ENCODE results near the gene SLC2A9. TPM values are rescaled to one million over a fixed set of nuclear protein-coding genes. Genes with fewer than 3 reads are reported as not detected.

SLC2A9 gene
- total and polyA plus RNA-seq, 8 donors: 1.2 to 5.7 (median 2.4) TPM

- no peak overlapping the region for H3K27ac ChIP-seq
- no peak for ATAC-seq
- no peaks in the 10 kb centered on the region for H3K27me3 ChIP-seq
- TF ChIP-seq, protein P1, sequence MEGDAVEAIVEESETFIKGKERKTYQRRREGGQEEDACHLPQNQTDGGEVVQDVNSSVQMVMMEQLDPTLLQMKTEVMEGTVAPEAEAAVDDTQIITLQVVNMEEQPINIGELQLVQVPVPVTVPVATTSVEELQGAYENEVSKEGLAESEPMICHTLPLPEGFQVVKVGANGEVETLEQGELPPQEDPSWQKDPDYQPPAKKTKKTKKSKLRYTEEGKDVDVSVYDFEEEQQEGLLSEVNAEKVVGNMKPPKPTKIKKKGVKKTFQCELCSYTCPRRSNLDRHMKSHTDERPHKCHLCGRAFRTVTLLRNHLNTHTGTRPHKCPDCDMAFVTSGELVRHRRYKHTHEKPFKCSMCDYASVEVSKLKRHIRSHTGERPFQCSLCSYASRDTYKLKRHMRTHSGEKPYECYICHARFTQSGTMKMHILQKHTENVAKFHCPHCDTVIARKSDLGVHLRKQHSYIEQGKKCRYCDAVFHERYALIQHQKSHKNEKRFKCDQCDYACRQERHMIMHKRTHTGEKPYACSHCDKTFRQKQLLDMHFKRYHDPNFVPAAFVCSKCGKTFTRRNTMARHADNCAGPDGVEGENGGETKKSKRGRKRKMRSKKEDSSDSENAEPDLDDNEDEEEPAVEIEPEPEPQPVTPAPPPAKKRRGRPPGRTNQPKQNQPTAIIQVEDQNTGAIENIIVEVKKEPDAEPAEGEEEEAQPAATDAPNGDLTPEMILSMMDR (IDR thresholded peaks at IDR 0.05): no peak
- WGBS, 2 donors: 74 to 84% methylated on average over 11 of the region's 11 CpGs
- H3K4me1 ChIP-seq: peaks cover 0 to 4% (median 0%) of the 10 kb centered on the region in 3 donors
- no peaks in the 10 kb centered on the region for H3K9me3 ChIP-seq
- H3K36me3 ChIP-seq: no peaks in the 10 kb centered on the region
- intact Hi-C loops (cut with DNase I): no loop called here
- no peak for FAIRE-seq
- no peak for DNase-seq
- H3K4me3 ChIP-seq: no peak overlapping the region
Observed at GRCh38 chr4:10051517-10052135, 30.3 kb upstream of the SLC2A9 start.

GRCh38 chr4:10050721-10051120, 29.4 kb upstream of the SLC2A9 start:
- FAIRE-seq (no peak), ATAC-seq (no peak), DNase-seq (no peak)
- Histone ChIP-seq H3K27ac (peak overlapping the region in 2 of 4 donors; percentile 30 to 41), H3K27me3 (no peaks in the 10 kb centered on the region), H3K4me3 (no peak overlapping the region), H3K36me3 (no peaks in the 10 kb centered on the region), H3K9me3 (no peaks in the 10 kb centered on the region), H3K4me1 (peaks cover 0 to 4% (median 0%) of the 10 kb centered on the region in 3 donors)
- TF ChIP-seq, protein P1 (IDR thresholded peaks at IDR 0.05): no peak
- 54 to 66% methylated on average over 5 of the region's 5 CpGs for WGBS, 2 donors
- intact Hi-C loops (cut with DNase I): no loop called here

- TF ChIP-seq, protein P1 (IDR thresholded peaks at IDR 0.05): no peak
- ATAC-seq: peak; percentile 35 to 78 (median 65)
- Histone ChIP-seq H3K9me3 (no peaks in the 10 kb centered on the region), H3K27ac (peak overlapping the region in 2 of 4 donors; percentile 39 to 41), H3K27me3 (no peaks in the 10 kb centered on the region), H3K4me1 (peaks cover 0 to 4% (median 0%) of the 10 kb centered on the region in 3 donors), H3K36me3 (no peaks in the 10 kb centered on the region), H3K4me3 (no peak overlapping the region)
- intact Hi-C loops (cut with DNase I): no loop called here
- 48 to 50% methylated on average over 3 of the region's 3 CpGs for WGBS, 2 donors
- DNase-seq: no peak
- no peak for FAIRE-seq
Observed at GRCh38 chr4:10050261-10050661, 29.0 kb upstream of the SLC2A9 start.

DNA sequence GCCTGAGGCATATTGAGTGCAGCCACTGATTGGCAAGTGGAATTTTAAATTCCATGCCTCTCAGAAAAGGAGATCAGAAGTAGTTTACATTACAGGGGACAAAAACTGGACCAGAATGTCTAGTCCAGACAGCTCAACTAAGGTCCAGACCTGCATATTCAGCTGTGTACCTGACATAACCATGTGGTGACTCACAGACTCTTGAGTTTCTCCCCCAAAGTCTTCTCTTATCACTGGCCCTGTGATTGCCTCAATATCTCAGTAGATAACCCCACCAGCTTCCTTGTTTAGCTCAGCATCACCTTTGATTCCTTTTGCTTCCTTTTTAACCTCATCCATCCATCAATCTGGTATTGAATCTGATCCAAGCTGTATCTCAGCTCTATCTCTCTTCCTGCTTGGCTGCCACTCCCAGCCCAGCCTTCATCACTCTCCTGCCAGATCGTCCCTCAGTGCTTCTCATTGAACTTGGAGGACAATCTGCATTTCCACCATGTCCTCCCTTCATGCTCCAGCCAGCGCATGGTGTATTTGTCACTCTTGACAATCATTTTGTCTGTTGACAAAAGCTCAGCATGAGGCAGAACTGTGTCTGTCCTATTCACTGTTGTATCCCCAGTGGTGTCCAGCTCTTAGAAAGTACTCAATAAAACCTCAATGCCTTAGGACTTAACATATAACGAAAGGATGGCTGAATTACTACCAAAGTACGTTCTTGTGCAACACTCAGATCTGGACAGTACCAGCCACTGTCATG, 27.8 kb upstream of the SLC2A9 start:
- TF ChIP-seq, protein P1 (IDR thresholded peaks at IDR 0.05): no peak

More for the DNA sequence above, 27.8 kb upstream of the SLC2A9 start:
- DNase-seq (no peak), ATAC-seq (peak in 2 of 4 donors; percentile 36 to 56), FAIRE-seq (no peak)
- Histone ChIP-seq H3K9me3 (no peaks in the 10 kb centered on the region), H3K4me3 (no peak overlapping the region), H3K4me1 (peaks cover 0 to 4% (median 0%) of the 10 kb centered on the region in 3 donors), H3K27me3 (no peaks in the 10 kb centered on the region), H3K36me3 (no peaks in the 10 kb centered on the region), H3K27ac (peak overlapping the region in 2 of 4 donors; percentile 22 to 41)
- intact Hi-C loops (cut with DNase I): no loop called here
- 43 to 45% methylated on average over 4 of the region's 4 CpGs for WGBS, 2 donors

Measured in pancreas (tissue), 10 donors.